Left ventricle myocardium inferior (tissue), 1 donor: ENCODE results near the gene LIN7A. TPM values are rescaled to one million over a fixed set of nuclear protein-coding genes. Genes with fewer than 3 reads are reported as not detected.

Source experiments
- DNase-seq: peaks from one replicate; pipeline ENCODE4 v3.0.0-alpha.2; 2020
- H3K27ac ChIP-seq: fragments of 200-600 bp; replicated peaks from 2 replicates; pipeline ENCODE4 v1.8.0; 2021
- H3K27me3 ChIP-seq: fragments of 200-600 bp; 2 replicates; pipeline ENCODE4 v1.8.0; 2021; ENCODE audit warnings: low read depth
- H3K36me3 ChIP-seq: fragments of 200-600 bp; 2 replicates; pipeline ENCODE4 v1.8.0; 2021
- H3K4me1 ChIP-seq: fragments of 200-600 bp; 2 replicates; pipeline ENCODE4 v1.8.0; 2021
- H3K4me3 ChIP-seq: fragments of 200-600 bp; 2 replicates; pipeline ENCODE4 v1.8.0; 2021; ENCODE audit warnings: mild to moderate bottlenecking, moderate library complexity
- H3K9me3 ChIP-seq: fragments of 200-600 bp; replicated peaks from 2 replicates; pipeline ENCODE4 v1.8.0; 2021
- CTCF ChIP-seq: fragments of 200-600 bp; IDR thresholded peaks from 2 replicates; pipeline ENCODE4 v1.8.0; 2021; ENCODE audit warnings: antibody characterized with exemption, mild to moderate bottlenecking, borderline replicate concordance
- intact Hi-C: fragments of 100-400 bp; cut with micrococcal nuclease; formaldehyde crosslinking; loops from one replicate; pipeline ENCODE4 v1.11.0; 2022
- microRNA-seq: library from miRNA; unstranded; fragments of <30 nt; microRNA quantifications from one replicate; pipeline ENCODE4 v1.2.0, GENCODE V29; 2020
- total RNA-seq: library from RNA; stranded (reverse); fragmentation: NEBNext Ultra II Directional; extraction: Animal tissue kit (Norgen Biotek cat#: 25700); gene quantifications from one replicate; pipeline ENCODE4 v1.2.1, GENCODE V29; 2021
- donor health status: DM: no; HTN: yes; CAD: no; lungs with severe emphysema.

Gene LIN7A
- total RNA-seq, 1 donor from 2014 or later, result 11.9 TPM

DNA sequence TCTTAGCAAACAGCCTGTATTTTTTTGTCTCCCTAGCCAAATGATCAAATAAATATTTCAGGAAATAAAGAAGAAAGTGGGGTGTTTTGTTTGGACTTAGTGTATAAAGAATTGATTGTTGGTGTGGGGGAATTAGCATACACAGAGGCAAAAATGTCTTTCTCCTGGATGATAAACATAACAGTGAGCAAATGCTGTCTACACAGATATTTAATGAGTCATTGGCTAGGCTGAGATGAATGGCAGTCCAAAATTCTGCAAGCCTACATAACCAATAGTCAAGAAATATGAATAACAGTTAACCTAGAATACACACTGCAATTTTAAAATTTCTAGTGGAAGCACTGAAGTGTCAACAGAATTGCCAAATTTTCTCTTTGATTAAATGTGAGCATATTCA, 185.3 kb downstream of the LIN7A start:
- no peak for TF ChIP-seq CTCF
- no peak for DNase-seq
- Histone ChIP-seq H3K27ac (no peak overlapping the region), H3K4me3 (no peak overlapping the region), H3K4me1 (no peaks in the 10 kb centered on the region), H3K36me3 (no peaks in the 10 kb centered on the region), H3K27me3 (no peaks in the 10 kb centered on the region), H3K9me3 (no peaks in the 10 kb centered on the region)
- intact Hi-C loops, result no loop called here

DNA sequence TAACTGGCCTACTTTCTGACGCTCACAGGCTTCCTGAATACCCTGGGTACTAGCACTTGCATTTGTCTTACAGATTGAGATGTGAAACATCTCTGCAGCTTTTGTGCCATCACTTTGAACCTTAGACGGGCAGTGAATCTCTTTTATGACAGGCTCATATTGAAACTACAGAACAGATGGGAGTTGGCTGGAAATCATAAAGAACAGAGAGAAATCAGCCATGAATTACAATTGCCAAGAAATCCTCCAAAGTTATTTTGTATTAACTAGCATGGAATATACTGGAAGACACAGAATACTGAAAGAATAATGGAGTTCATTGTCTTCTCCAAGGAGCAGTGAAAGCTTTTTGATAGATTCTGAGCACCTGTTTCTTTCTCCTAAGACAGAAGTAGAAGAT, 188.3 kb downstream of the LIN7A start:
- Histone ChIP-seq H3K36me3 (no peaks in the 10 kb centered on the region), H3K4me3 (no peak overlapping the region)
- intact Hi-C loops, result no loop called here

DNA sequence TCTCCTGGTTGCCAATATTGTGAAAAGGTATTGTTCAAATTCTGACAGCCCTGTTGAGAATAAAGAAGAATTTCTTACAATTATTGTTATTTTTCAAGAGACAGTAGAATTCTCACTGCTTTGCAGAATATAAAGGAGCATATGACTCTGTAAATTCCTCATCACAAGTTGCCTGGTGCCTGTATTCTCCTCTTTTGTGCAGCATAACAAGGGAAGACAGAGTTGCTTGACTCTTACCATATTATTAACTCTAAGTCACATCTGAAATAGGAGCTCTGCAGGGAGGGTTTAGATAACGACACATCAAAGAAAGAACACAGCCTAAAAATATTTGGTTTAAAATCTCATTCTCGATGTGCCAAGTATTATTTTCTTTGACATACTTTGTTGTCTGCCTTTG, 189.9 kb downstream of the LIN7A start:
- no peak for TF ChIP-seq CTCF
- intact Hi-C loops, result no loop called here
- H3K9me3 ChIP-seq, result no peaks in the 10 kb centered on the region
- no peaks in the 10 kb centered on the region for H3K4me1 ChIP-seq
- H3K36me3 ChIP-seq, result no peaks in the 10 kb centered on the region
- H3K27me3 ChIP-seq, result no peaks in the 10 kb centered on the region
- H3K27ac ChIP-seq, result no peak overlapping the region
- no peak for DNase-seq
- no peak overlapping the region for H3K4me3 ChIP-seq

More for the DNA sequence above, 188.3 kb downstream of the LIN7A start:
- H3K4me1 ChIP-seq, result no peaks in the 10 kb centered on the region
- no peak for DNase-seq
- no peak for TF ChIP-seq CTCF
- H3K9me3 ChIP-seq, result no peaks in the 10 kb centered on the region
- no peaks in the 10 kb centered on the region for H3K27me3 ChIP-seq
- no peak overlapping the region for H3K27ac ChIP-seq

- Histone ChIP-seq H3K4me1 (no peaks in the 10 kb centered on the region), H3K27me3 (no peaks in the 10 kb centered on the region), H3K9me3 (no peaks in the 10 kb centered on the region), H3K4me3 (no peak overlapping the region), H3K36me3 (no peaks in the 10 kb centered on the region), H3K27ac (no peak overlapping the region)
- no peak for DNase-seq
- TF ChIP-seq CTCF, result no peak
- intact Hi-C loops, result no loop called here
Measured at GRCh38 chr12:80745851-80746505, 191.8 kb downstream of the LIN7A start.

Small RNAs within 50 kb of the gene (microRNA-seq; reads per million reads assigned to microRNA genes)
- gene MIR617 (not detected), gene MIR618 (5.9 reads per million, percentile 17 among the genes with 10 or more reads in this experiment)

Other genes starting within 250 kb of the LIN7A start
- gene MYF6, start 230.3 kb downstream of the LIN7A start, total RNA-seq, result not detected
- gene MYF5, start 221.0 kb downstream of the LIN7A start, total RNA-seq, result not detected
- gene ACSS3, start 140.1 kb upstream of the LIN7A start, total RNA-seq, result 24.5 TPM